GM12864 (cell line): ENCODE results near the gene FSTL5.

ENCODE experiments used
- DNase-seq: peaks from one replicate; pipeline ENCODE4 v3.0.0-alpha.2; 2011; ENCODE audit warnings: low read depth
- H3K4me3 ChIP-seq: 2 replicates; pipeline ENCODE4 v1.5.1; 2011; ENCODE audit warnings: mild to moderate bottlenecking, low read depth, low read length, control low read depth
- TF ChIP-seq, protein P1 (sequence below): IDR thresholded peaks from 2 replicates; pipeline ENCODE4 v1.5.1; 2011; ENCODE audit warnings: low read depth, mild to moderate bottlenecking, moderate library complexity, low read length, control low read depth, inconsistent platforms; ENCODE audit errors: missing control alignments

The FSTL5 gene

DNA sequence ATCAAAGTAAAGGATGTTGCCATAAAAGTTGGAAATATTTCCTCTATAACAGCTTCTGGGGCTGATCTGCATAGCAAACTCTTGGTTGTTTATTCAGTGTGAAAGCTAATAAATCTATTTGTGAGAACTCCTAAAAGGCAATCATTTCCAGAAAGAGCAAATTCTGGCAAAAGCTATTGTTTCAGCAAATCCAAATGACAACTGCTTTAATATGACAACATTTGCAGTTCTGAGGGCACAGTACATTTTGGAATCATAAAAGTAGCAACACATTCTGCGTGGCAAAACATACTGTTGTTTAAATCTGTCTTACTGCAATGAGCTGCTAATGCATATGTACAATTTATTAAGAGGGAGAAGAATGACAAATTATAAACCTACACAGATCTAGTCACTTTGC is 818.1 kb downstream of the FSTL5 start:
- TF ChIP-seq, protein P1, sequence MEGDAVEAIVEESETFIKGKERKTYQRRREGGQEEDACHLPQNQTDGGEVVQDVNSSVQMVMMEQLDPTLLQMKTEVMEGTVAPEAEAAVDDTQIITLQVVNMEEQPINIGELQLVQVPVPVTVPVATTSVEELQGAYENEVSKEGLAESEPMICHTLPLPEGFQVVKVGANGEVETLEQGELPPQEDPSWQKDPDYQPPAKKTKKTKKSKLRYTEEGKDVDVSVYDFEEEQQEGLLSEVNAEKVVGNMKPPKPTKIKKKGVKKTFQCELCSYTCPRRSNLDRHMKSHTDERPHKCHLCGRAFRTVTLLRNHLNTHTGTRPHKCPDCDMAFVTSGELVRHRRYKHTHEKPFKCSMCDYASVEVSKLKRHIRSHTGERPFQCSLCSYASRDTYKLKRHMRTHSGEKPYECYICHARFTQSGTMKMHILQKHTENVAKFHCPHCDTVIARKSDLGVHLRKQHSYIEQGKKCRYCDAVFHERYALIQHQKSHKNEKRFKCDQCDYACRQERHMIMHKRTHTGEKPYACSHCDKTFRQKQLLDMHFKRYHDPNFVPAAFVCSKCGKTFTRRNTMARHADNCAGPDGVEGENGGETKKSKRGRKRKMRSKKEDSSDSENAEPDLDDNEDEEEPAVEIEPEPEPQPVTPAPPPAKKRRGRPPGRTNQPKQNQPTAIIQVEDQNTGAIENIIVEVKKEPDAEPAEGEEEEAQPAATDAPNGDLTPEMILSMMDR, result no peak
- DNase-seq, result no peak

DNA sequence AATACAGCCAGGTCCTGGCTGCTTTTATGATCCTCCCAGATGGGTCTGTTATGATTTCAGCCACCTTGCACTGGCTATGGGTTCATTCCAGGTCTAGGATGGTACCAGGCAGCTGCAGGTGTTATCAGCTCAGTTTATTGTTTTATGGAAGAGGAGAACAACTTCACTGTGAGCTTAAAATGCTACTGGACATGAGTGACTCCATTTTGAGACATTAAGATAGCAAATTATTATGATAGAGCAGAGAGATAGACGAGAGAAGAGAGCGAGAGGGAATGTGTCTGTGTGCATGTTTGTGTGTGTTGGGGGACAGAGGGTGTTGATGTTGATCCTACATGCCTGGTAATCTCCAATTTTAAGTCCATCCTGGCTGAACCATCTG is 820.2 kb downstream of the FSTL5 start:
- no peak for DNase-seq
- TF ChIP-seq, protein P1, result no peak
- no peak overlapping the region for H3K4me3 ChIP-seq

More for the DNA sequence above, 818.1 kb downstream of the FSTL5 start:
- H3K4me3 ChIP-seq, result no peak overlapping the region

DNA sequence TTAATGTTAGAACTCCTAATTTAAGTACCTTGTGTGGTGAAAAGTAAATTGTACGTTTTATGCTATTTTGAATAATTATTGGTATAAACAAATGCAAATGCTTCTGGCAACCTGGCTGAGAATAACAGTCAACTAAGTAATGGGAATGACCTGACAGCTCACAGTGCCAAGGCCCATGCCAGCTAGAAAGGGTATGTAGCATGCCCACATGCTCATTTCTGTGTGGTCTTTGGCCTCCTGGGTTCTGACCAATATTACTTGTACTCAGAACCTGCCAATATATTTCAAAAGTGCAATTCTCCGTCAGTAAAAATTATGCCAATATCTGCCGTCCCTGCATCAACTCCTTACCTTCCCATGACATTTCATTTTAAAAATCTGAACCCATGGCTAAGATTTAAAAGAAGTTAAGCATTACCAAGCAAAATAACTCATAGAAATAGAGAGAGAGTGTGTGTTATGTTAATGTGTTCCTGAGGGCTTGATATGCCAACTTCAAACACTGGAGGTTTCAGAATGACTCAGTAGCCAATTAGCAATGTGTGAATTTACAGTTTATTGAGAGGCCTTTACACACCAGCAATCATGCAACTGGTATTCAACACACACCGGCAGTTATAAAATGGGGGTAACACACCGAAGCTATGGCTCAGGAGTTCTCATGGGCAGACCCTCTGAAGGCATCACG is 820.8 kb downstream of the FSTL5 start:
- TF ChIP-seq, protein P1, result no peak
- no peak overlapping the region for H3K4me3 ChIP-seq
- DNase-seq, result no peak

DNA sequence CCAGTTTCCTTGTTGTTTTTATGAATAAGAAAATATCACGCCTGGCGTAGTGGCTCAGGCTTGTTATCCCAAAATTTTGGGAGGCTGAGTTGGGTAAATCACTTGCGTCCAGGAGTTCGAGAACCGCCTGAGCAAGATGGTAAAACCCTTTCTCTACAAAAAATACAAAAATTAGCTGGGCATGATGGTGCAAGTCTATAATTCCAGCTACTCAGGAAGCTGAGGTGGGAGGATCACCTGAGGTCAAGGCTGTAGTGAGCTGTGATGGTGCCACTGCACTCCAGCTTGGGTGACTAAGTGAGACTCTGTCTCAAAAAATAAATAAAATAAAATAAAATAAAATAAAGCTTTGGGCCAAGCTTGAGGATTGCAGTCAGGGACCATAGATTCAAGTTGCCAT is 827.2 kb downstream of the FSTL5 start:
- TF ChIP-seq, protein P1, result no peak
- H3K4me3 ChIP-seq, result no peak overlapping the region
- DNase-seq, result no peak

DNA sequence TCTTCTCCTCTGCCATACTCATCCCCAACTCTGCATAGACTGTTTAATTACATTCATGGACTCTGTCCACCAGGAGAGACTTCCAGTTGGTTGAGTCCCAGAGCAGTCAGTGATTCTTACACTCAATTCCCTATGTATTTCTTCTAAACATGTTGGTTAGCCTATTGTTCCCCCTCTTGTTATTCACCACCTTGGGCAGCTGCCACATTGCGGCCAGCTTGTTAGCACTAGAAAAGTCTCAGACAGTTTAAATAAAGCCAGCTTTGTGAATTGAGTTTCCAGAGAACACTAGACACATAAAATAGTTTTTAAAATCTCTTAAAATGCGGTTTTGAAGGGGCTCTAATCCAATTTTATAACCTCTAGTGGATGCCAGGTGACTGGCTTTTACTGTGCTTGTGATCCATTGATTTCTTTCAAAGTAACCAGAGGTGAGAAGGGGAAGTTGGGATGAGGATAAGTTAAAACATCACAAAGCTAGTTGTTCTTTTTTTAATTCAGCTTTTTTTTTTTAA is 827.7 kb downstream of the FSTL5 start:
- TF ChIP-seq, protein P1, result no peak
- no peak for DNase-seq
- H3K4me3 ChIP-seq, result no peak overlapping the region
